ENCODE data around the gene GAGE10. TPM values are rescaled to one million over a fixed set of nuclear protein-coding genes. Genes with fewer than 3 reads are reported as not detected.

GAGE10 gene
- total and polyA plus RNA-seq, 2 of the 4 experiments (the other 2 are of a cell fraction), result not detected

DNA sequence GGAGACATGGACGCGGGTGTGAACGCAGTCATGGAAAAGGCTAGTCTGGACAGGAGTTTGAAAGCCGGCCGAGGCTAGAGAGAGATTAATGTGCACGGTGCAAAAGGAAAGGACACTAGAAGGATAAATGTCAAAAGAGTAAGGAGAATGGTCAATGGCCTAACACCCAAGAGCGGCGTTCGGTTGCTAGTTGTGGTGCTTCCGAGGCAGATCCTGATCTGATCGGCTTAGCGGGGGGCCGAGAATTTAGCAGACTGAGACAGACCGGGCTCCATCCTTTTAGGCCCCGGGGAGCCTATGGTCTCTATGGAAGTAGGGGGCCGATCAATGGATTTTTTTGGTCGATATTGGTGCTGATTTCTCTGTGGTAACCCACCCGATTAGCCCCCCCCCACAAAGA, 6.9 kb downstream of the GAGE10 start:
- intact Hi-C loops (cut with micrococcal nuclease) (no loop called here), dilution Hi-C loops (cut with HindIII; ENCODE audit: low sequenced_read_pairs, unreplicated experiment) (no loop called here)
- H2AK9ac ChIP-seq (replicated peaks; ENCODE audit: low read depth, low read length, poor library complexity), result no peak overlapping the region

More for the DNA sequence above, 6.9 kb downstream of the GAGE10 start:
- Histone ChIP-seq H3K27me3 (ENCODE audit: control insufficient read depth, insufficient read depth, low read length) (peaks cover 4% of the 10 kb centered on the region; the same call in 1 of the 2 replicates), H4K8ac (ENCODE audit: low read depth in 2 of 2, low read length in 2 of 2) (no peak overlapping the region), H3K18ac (ENCODE audit: low read depth, low read length) (no peak overlapping the region), H3K36me3 (ENCODE audit: control insufficient read depth, insufficient read depth, low read length) (no peaks in the 10 kb centered on the region), H3K79me1 (ENCODE audit: low read depth in 1 of 2, low read length in 2 of 2) (no peaks in the 10 kb centered on the region), H3K4me1 (ENCODE audit: control insufficient read depth, insufficient read depth, low read length) (0 out of 2 replicates have a peak, but pooled peaks cover 3% of the 10 kb centered on the region), H2BK20ac (ENCODE audit: low read depth, low read length) (no peak overlapping the region), H3K9me3 (ENCODE audit: control insufficient read depth, insufficient read depth, low read length) (no peaks in the 10 kb centered on the region), H3K27ac (ENCODE audit: insufficient read depth, low read length) (no peak overlapping the region), H4K91ac (ENCODE audit: insufficient read depth, low read depth, low read length) (no peak overlapping the region), H4K5ac (ENCODE audit: low read depth, low read length) (no peak overlapping the region), H3K56ac (ENCODE audit: extremely low read depth, insufficient read depth, low read length) (no peak overlapping the region), H4K20me1 (ENCODE audit: insufficient read depth, low read length) (no peaks in the 10 kb centered on the region), H2AFZ (replicated peaks; ENCODE audit: low read length, poor library complexity) (no peak overlapping the region), H2BK15ac (ENCODE audit: low read depth, low read length) (no peak overlapping the region), H2BK5ac (ENCODE audit: low read depth, low read length, poor library complexity, severe bottlenecking) (no peak overlapping the region), H2BK120ac (ENCODE audit: low read depth, low read length) (no peak overlapping the region), H3K4me2 (ENCODE audit: low read depth, low read length) (no peak overlapping the region), H3K23ac (ENCODE audit: low read depth, low read length) (no peak overlapping the region), H2AK5ac (ENCODE audit: low read depth, low read length) (no peak overlapping the region), H3K4ac (ENCODE audit: low read depth, low read length) (no peak overlapping the region), H3K4me3 (ENCODE audit: insufficient read depth, low read depth, low read length) (no peak overlapping the region), H3K9me1 (ENCODE audit: insufficient read depth, low read length) (no peaks in the 10 kb centered on the region), H3K9ac (ENCODE audit: low read depth, low read length) (no peak overlapping the region), H3K14ac (replicated peaks; ENCODE audit: low read depth, low read length) (no peak overlapping the region)
- in situ Hi-C loops (cut with MboI; ENCODE audit: low sequenced_read_pairs), result no loop called here
- DNase-seq (no peak), ATAC-seq (ENCODE audit: low read depth) (no peak)
- TF ChIP-seq SMC3 (IDR thresholded peaks at IDR 0.05; ENCODE audit: low read depth, low read length), result no peak
- TF ChIP-seq RFX5 (IDR thresholded peaks at IDR 0.05; ENCODE audit: low read depth, low read length), result no peak
- no peak for TF ChIP-seq MXI1 (IDR thresholded peaks at IDR 0.05; ENCODE audit: borderline replicate concordance, low read depth, low read length)
- no peak for TF ChIP-seq MAZ (IDR thresholded peaks at IDR 0.05; ENCODE audit: borderline replicate concordance, low read depth, low read length)
- no peak for TF ChIP-seq POLR2A (IDR thresholded peaks at IDR 0.05; ENCODE audit: low read depth, low read length)
- TF ChIP-seq NFE2L2 (IDR thresholded peaks at IDR 0.05; ENCODE audit: low read depth, low read length), result no peak
- TF ChIP-seq, protein P1, sequence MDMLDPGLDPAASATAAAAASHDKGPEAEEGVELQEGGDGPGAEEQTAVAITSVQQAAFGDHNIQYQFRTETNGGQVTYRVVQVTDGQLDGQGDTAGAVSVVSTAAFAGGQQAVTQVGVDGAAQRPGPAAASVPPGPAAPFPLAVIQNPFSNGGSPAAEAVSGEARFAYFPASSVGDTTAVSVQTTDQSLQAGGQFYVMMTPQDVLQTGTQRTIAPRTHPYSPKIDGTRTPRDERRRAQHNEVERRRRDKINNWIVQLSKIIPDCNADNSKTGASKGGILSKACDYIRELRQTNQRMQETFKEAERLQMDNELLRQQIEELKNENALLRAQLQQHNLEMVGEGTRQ (IDR thresholded peaks at IDR 0.05; ENCODE audit: low read depth, low read length), result no peak
- no peak for TF ChIP-seq FOS (IDR thresholded peaks at IDR 0.05; ENCODE audit: low read depth, low read length)
- TF ChIP-seq CHD1 (IDR thresholded peaks at IDR 0.05; ENCODE audit: low read depth, low read length), result no peak
- no peak for TF ChIP-seq BHLHE40 (IDR thresholded peaks at IDR 0.05; ENCODE audit: low read depth, low read length)
- WGBS, 2 experiments (ENCODE audit: extremely low coverage in 2 of 2, insufficient read length in 1 of 2), result 52% methylated on average over 6 of the region's 18 CpGs; no CpG with 5 or more reads in 1 of the 2 experiments
- ChIA-PET POLR2A (ENCODE audit: unreplicated experiment) (no interaction called here), CTCF (no interaction called here)
- no TSS peak for BruUV-seq (replicated peaks)

Measured in IMR-90 (cell line).